ENCODE results near the gene SIX5.

GRCh38 chr19:45817010-45817724 is 48.1 kb upstream of the SIX5 start:
- no peak for TF ChIP-seq EZH2 (IDR thresholded peaks at IDR 0.05; ENCODE audit: borderline replicate concordance, low read depth, low read length, poor library complexity, severe bottlenecking)
- TF ChIP-seq, protein P1, sequence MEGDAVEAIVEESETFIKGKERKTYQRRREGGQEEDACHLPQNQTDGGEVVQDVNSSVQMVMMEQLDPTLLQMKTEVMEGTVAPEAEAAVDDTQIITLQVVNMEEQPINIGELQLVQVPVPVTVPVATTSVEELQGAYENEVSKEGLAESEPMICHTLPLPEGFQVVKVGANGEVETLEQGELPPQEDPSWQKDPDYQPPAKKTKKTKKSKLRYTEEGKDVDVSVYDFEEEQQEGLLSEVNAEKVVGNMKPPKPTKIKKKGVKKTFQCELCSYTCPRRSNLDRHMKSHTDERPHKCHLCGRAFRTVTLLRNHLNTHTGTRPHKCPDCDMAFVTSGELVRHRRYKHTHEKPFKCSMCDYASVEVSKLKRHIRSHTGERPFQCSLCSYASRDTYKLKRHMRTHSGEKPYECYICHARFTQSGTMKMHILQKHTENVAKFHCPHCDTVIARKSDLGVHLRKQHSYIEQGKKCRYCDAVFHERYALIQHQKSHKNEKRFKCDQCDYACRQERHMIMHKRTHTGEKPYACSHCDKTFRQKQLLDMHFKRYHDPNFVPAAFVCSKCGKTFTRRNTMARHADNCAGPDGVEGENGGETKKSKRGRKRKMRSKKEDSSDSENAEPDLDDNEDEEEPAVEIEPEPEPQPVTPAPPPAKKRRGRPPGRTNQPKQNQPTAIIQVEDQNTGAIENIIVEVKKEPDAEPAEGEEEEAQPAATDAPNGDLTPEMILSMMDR (conservative IDR thresholded peaks at IDR 0.05; ENCODE audit: low read depth, low read length) = peak; percentile 99

Measured in A673 (cell line).